Measurements from ENCODE around the gene TXNIP. TPM values are rescaled to one million over a fixed set of nuclear protein-coding genes. Genes with fewer than 3 reads are reported as not detected.

The TXNIP gene
- total and polyA plus RNA-seq, 2 of the 4 experiments (the other 2 are of a cell fraction), result 36.4 to 77.2 TPM

DNA sequence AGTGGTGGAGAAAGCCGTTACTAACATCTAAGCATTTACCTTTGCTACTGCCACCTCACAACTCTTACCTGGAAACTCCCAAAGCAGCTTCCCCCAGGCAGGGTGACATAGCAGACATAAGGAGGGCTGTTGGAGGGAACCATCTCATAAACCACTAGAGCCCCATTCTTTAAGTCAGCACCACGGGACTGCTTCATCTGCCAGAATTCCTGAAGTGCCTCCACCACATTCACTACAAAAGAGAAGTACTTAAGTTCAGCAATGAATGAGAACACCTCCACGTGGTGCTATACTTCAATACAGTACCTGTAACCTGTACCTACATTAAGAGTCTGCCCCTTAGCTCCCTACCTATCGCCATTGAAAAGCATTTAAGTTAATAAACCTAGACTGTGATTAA is 48.8 kb downstream of the TXNIP start:
- Histone ChIP-seq H3K9ac (ENCODE audit: low read depth, low read length) (no peak overlapping the region), H2BK15ac (ENCODE audit: low read depth, low read length) (no peak overlapping the region), H3K79me1 (ENCODE audit: low read depth in 1 of 2, low read length in 2 of 2) (peaks cover 36 to 61% of the 10 kb centered on the region in 2 experiments), H3K36me3 (ENCODE audit: control insufficient read depth, insufficient read depth, low read length) (peaks cover 18% of the 10 kb centered on the region), H2BK120ac (ENCODE audit: low read depth, low read length) (no peak overlapping the region), H3K4me3 (ENCODE audit: insufficient read depth, low read depth, low read length) (no peak overlapping the region), H2AK5ac (ENCODE audit: low read depth, low read length) (no peak overlapping the region), H3K23ac (ENCODE audit: low read depth, low read length) (no peak overlapping the region), H4K8ac (ENCODE audit: low read depth in 2 of 2, low read length in 2 of 2) (no peak overlapping the region), H4K5ac (ENCODE audit: low read depth, low read length) (no peak overlapping the region), H3K4me1 (ENCODE audit: control insufficient read depth, insufficient read depth, low read length) (no peaks in the 10 kb centered on the region), H3K4ac (ENCODE audit: low read depth, low read length) (no peak overlapping the region), H3K9me3 (ENCODE audit: control insufficient read depth, insufficient read depth, low read length) (no peaks in the 10 kb centered on the region), H3K56ac (ENCODE audit: extremely low read depth, insufficient read depth, low read length) (no peak overlapping the region), H2BK20ac (ENCODE audit: low read depth, low read length) (no peak overlapping the region), H3K27me3 (ENCODE audit: control insufficient read depth, insufficient read depth, low read length) (no peaks in the 10 kb centered on the region), H3K9me1 (ENCODE audit: insufficient read depth, low read length) (peaks cover 7% of the 10 kb centered on the region), H2AK9ac (replicated peaks; ENCODE audit: low read depth, low read length, poor library complexity) (no peak overlapping the region), H3K27ac (ENCODE audit: insufficient read depth, low read length) (no peak overlapping the region), H3K14ac (replicated peaks; ENCODE audit: low read depth, low read length) (no peak overlapping the region), H4K20me1 (ENCODE audit: insufficient read depth, low read length) (peaks cover 9% of the 10 kb centered on the region; the same call in 1 of the 2 replicates), H3K4me2 (ENCODE audit: low read depth, low read length) (no peak overlapping the region), H4K91ac (ENCODE audit: insufficient read depth, low read depth, low read length) (no peak overlapping the region), H2AFZ (replicated peaks; ENCODE audit: low read length, poor library complexity) (no peak overlapping the region), H2BK5ac (ENCODE audit: low read depth, low read length, poor library complexity, severe bottlenecking) (no peak overlapping the region), H3K18ac (ENCODE audit: low read depth, low read length) (no peak overlapping the region)
- TF ChIP-seq FOS (IDR thresholded peaks at IDR 0.05; ENCODE audit: low read depth, low read length), result no peak
- no peak for TF ChIP-seq RFX5 (IDR thresholded peaks at IDR 0.05; ENCODE audit: low read depth, low read length)
- TF ChIP-seq, protein P1, sequence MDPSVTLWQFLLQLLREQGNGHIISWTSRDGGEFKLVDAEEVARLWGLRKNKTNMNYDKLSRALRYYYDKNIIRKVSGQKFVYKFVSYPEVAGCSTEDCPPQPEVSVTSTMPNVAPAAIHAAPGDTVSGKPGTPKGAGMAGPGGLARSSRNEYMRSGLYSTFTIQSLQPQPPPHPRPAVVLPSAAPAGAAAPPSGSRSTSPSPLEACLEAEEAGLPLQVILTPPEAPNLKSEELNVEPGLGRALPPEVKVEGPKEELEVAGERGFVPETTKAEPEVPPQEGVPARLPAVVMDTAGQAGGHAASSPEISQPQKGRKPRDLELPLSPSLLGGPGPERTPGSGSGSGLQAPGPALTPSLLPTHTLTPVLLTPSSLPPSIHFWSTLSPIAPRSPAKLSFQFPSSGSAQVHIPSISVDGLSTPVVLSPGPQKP (IDR thresholded peaks at IDR 0.05; ENCODE audit: borderline replicate concordance, low read depth, low read length), result no peak
- TF ChIP-seq RAD21 (IDR thresholded peaks at IDR 0.05; ENCODE audit: low read length), result no peak
- no peak for TF ChIP-seq CHD1 (IDR thresholded peaks at IDR 0.05; ENCODE audit: low read depth, low read length)
- TF ChIP-seq, protein P2, sequence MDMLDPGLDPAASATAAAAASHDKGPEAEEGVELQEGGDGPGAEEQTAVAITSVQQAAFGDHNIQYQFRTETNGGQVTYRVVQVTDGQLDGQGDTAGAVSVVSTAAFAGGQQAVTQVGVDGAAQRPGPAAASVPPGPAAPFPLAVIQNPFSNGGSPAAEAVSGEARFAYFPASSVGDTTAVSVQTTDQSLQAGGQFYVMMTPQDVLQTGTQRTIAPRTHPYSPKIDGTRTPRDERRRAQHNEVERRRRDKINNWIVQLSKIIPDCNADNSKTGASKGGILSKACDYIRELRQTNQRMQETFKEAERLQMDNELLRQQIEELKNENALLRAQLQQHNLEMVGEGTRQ (IDR thresholded peaks at IDR 0.05; ENCODE audit: low read depth, low read length), result no peak
- no peak for TF ChIP-seq SMC3 (IDR thresholded peaks at IDR 0.05; ENCODE audit: low read depth, low read length)
- TF ChIP-seq MAZ (IDR thresholded peaks at IDR 0.05; ENCODE audit: borderline replicate concordance, low read depth, low read length), result no peak
- no peak for TF ChIP-seq BHLHE40 (IDR thresholded peaks at IDR 0.05; ENCODE audit: low read depth, low read length)
- intact Hi-C loops (cut with micrococcal nuclease) (no loop called here), in situ Hi-C loops (cut with MboI; ENCODE audit: low sequenced_read_pairs) (no loop called here), dilution Hi-C loops (cut with HindIII; ENCODE audit: low sequenced_read_pairs, unreplicated experiment) (no loop called here)
- no peak for DNase-seq
- ChIA-PET CTCF (no interaction called here), POLR2A (ENCODE audit: unreplicated experiment) (no interaction called here)
- WGBS, 2 experiments (ENCODE audit: extremely low coverage in 2 of 2, insufficient read length in 1 of 2), result 83% methylated on average over 2 of the region's 4 CpGs; no CpG with 5 or more reads in 1 of the 2 experiments
- ATAC-seq (ENCODE audit: low read depth), result no peak
- BruUV-seq (replicated peaks), result no TSS peak
